Measurements from ENCODE around the gene TMEM109.

DNA sequence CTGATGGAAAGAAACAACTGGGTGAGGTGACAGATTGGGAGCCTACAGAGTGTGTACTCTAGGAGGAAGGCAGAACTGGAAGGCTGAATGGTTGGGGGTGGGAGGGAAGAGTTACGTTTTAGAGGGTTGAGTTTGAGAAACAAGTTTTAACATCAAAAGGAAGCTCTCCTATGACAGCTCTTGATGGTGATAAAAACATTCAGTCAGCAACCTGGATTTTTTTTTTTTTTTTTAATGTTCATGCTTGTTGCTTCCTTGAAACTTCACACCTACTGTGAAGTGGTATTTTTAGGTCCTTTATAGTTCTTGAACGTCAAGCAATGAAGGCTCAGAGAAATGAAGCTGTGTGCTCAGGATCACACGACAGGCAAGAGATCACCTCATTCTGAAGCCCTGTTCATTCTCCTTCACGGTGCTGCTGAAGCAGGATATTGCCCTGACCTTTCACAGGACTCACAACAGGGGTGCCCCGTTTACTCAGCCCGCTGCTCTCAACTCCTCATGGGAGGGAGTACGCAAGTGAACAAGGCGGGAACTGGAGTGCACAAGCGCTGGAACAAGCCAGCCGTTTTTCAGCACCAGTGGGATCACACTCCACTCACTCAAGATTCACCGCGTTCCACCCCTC lies 1.6 kb upstream of the TMEM109 start:
- TF ChIP-seq ZBTB21 (CRISPR knock-in tag; IDR thresholded peaks at IDR 0.05; ENCODE audit: borderline replicate concordance): no peak
- TF ChIP-seq, protein P1, sequence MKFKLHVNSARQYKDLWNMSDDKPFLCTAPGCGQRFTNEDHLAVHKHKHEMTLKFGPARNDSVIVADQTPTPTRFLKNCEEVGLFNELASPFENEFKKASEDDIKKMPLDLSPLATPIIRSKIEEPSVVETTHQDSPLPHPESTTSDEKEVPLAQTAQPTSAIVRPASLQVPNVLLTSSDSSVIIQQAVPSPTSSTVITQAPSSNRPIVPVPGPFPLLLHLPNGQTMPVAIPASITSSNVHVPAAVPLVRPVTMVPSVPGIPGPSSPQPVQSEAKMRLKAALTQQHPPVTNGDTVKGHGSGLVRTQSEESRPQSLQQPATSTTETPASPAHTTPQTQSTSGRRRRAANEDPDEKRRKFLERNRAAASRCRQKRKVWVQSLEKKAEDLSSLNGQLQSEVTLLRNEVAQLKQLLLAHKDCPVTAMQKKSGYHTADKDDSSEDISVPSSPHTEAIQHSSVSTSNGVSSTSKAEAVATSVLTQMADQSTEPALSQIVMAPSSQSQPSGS (CRISPR knock-in tag; IDR thresholded peaks at IDR 0.05; ENCODE audit: borderline replicate concordance, low read depth): no peak
- TF ChIP-seq, protein P2, sequence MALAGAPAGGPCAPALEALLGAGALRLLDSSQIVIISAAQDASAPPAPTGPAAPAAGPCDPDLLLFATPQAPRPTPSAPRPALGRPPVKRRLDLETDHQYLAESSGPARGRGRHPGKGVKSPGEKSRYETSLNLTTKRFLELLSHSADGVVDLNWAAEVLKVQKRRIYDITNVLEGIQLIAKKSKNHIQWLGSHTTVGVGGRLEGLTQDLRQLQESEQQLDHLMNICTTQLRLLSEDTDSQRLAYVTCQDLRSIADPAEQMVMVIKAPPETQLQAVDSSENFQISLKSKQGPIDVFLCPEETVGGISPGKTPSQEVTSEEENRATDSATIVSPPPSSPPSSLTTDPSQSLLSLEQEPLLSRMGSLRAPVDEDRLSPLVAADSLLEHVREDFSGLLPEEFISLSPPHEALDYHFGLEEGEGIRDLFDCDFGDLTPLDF (CRISPR knock-in tag; IDR thresholded peaks at IDR 0.05): no peak
- TF ChIP-seq IRF2 (CRISPR knock-in tag; IDR thresholded peaks at IDR 0.05; ENCODE audit: borderline replicate concordance, low read depth): no peak
- TF ChIP-seq ZNF121 (CRISPR knock-in tag; IDR thresholded peaks at IDR 0.05): no peak
- TF ChIP-seq, protein P3, sequence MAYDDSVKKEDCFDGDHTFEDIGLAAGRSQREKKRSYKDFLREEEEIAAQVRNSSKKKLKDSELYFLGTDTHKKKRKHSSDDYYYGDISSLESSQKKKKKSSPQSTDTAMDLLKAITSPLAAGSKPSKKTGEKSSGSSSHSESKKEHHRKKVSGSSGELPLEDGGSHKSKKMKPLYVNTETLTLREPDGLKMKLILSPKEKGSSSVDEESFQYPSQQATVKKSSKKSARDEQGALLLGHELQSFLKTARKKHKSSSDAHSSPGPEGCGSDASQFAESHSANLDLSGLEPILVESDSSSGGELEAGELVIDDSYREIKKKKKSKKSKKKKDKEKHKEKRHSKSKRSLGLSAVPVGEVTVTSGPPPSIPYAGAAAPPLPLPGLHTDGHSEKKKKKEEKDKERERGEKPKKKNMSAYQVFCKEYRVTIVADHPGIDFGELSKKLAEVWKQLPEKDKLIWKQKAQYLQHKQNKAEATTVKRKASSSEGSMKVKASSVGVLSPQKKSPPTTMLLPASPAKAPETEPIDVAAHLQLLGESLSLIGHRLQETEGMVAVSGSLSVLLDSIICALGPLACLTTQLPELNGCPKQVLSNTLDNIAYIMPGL (CRISPR knock-in tag; IDR thresholded peaks at IDR 0.05): no peak
- TF ChIP-seq ZNF219 (CRISPR knock-in tag; IDR thresholded peaks at IDR 0.05; ENCODE audit: borderline replicate concordance): no peak
